B cell (primary cell): ENCODE measurements around the gene TBC1D2B. TPM values are rescaled to one million over a fixed set of nuclear protein-coding genes. Genes with fewer than 3 reads are reported as not detected.

Experiments used
- ATAC-seq: fragments of 200-7000 bp; cut with Tn5 transposase; one replicate; pipeline ENCODE4 v1.10.0; 2021; ENCODE audit warnings: low read depth, mild to moderate bottlenecking, moderate number of reproducible peaks, moderate library complexity
- CTCF ChIA-PET: fragments of 350-600 bp; sonication (Branson Sonifier 250); formaldehyde crosslinking; loops from one replicate; lab custom pipeline; 2021; ENCODE audit warnings: antibody characterized with exemption, inconsistent platforms; lab: Charles Lee
- POLR2A ChIA-PET: fragments of 350-600 bp; sonication (Branson Sonifier 250); formaldehyde crosslinking; loops from one replicate; lab custom pipeline; 2021; ENCODE audit warnings: antibody characterized with exemption; lab: Charles Lee
- DNase-seq: peaks from one replicate; pipeline ENCODE4 v3.0.0; 2013
- H2AFZ ChIP-seq: 2 replicates; pipeline ENCODE4 v1.6.1; 2012; ENCODE audit warnings: mild to moderate bottlenecking, low read depth, low read length; ENCODE audit not compliant: insufficient read depth, poor library complexity, severe bottlenecking
- H3K27ac ChIP-seq, 2 donors: 1 replicate in 1 of 2; 2 replicates in 1 of 2; pipeline ENCODE4 v1.5.1; 2012 to 2013; ENCODE audit warnings: low read length in 2 of 2, mild to moderate bottlenecking in 2 of 2, moderate library complexity in 1 of 2
- H3K27me3 ChIP-seq, 4 experiments: fragments of 200-600 bp in 1 of 4; sonication (generic) in 1 of 4; replicated peaks in 1 of 4; 1 replicate in 2 of 4; 2 replicates in 2 of 4; pipeline versions ENCODE4 v1.6.1 to v1.7.0; 2013 to 2016; ENCODE audit warnings: low read length in 3 of 4, mild to moderate bottlenecking in 2 of 4, mixed read lengths in 1 of 4, moderate library complexity in 1 of 4; ENCODE audit not compliant: insufficient read depth in 4 of 4, control insufficient read depth in 3 of 4; ENCODE audit errors: control extremely low read depth in 1 of 4
- H3K36me3 ChIP-seq, 2 experiments: replicated peaks in 1 of 2; 1 replicate in 1 of 2; 2 replicates in 1 of 2; pipeline versions ENCODE4 v1.6.1 to v1.7.1; 2013; ENCODE audit warnings: low read length in 1 of 2; ENCODE audit not compliant: insufficient read depth in 2 of 2, control insufficient read depth in 1 of 2; ENCODE audit errors: control extremely low read depth in 1 of 2, extremely low read depth in 1 of 2
- H3K4me1 ChIP-seq, 2 donors: fragments of 200-600 bp in 1 of 2; sonication (generic) in 1 of 2; 1 replicate in 1 of 2; 2 replicates in 1 of 2; pipeline versions ENCODE4 v1.5.1 to v1.6.1; 2013 to 2017; ENCODE audit warnings: low read length in 2 of 2; ENCODE audit not compliant: control insufficient read depth in 2 of 2, insufficient read depth in 2 of 2
- H3K4me2 ChIP-seq: replicated peaks from 2 replicates; pipeline ENCODE3; 2012; ENCODE audit warnings: mild to moderate bottlenecking, low read depth, low read length; ENCODE audit not compliant: poor library complexity, severe bottlenecking
- H3K4me3 ChIP-seq, 5 experiments: fragments of 200-600 bp in 1 of 5; sonication (generic) in 1 of 5; 1 replicate in 3 of 5; 2 replicates in 2 of 5; pipeline versions ENCODE4 v1.5.1 to v1.7.0; 2011 to 2016; ENCODE audit warnings: low read length in 4 of 5, mild to moderate bottlenecking in 4 of 5, low read depth in 2 of 5, control low read depth in 1 of 5, moderate library complexity in 1 of 5; ENCODE audit not compliant: insufficient read depth in 1 of 5; ENCODE audit errors: control extremely low read depth in 1 of 5, extremely low read depth in 1 of 5
- H3K79me2 ChIP-seq: fragments of 200-600 bp; sonication (generic); one replicate; pipeline ENCODE4 v1.6.0; 2016; ENCODE audit warnings: low read length; ENCODE audit not compliant: control insufficient read depth, insufficient read depth
- H3K9ac ChIP-seq: fragments of 200-600 bp; sonication (generic); 2 replicates; pipeline ENCODE4 v1.6.1; 2017; ENCODE audit warnings: mild to moderate bottlenecking, low read length, moderate library complexity
- H3K9me3 ChIP-seq, 3 donors: one replicate each; pipeline versions ENCODE4 v1.6.1 to v1.7.1; 2013; ENCODE audit warnings: low read length in 2 of 3; ENCODE audit not compliant: control insufficient read depth in 2 of 3, insufficient read depth in 1 of 3; ENCODE audit errors: control extremely low read depth in 1 of 3
- H4K20me1 ChIP-seq: 2 replicates; pipeline ENCODE4 v1.6.0; 2012; ENCODE audit warnings: mild to moderate bottlenecking, low read length; ENCODE audit not compliant: insufficient read depth, control insufficient read depth, poor library complexity, severe bottlenecking
- H3K27ac Mint-ChIP-seq: one replicate; pipeline ENCODE4 v1.8.0; 2021; ENCODE audit warnings: mixed read lengths
- H3K27me3 Mint-ChIP-seq: one replicate; pipeline ENCODE4 v1.8.0; 2021; ENCODE audit warnings: mixed read lengths
- H3K4me1 Mint-ChIP-seq: one replicate; pipeline ENCODE4 v1.8.0; 2021; ENCODE audit warnings: mixed read lengths
- H3K4me3 Mint-ChIP-seq: one replicate; pipeline ENCODE4 v1.8.0; 2021; ENCODE audit warnings: mixed read lengths
- H3K9me3 Mint-ChIP-seq: one replicate; pipeline ENCODE4 v1.8.0; 2022; ENCODE audit warnings: mixed read lengths; ENCODE audit not compliant: insufficient read depth
- EZH2 ChIP-seq: IDR thresholded peaks from 2 replicates; pipeline ENCODE4 v1.6.1; 2012; ENCODE audit warnings: borderline replicate concordance, low read depth, mild to moderate bottlenecking, moderate library complexity, low read length; ENCODE audit not compliant: insufficient read depth, poor library complexity, severe bottlenecking
- WGBS: methylation state at CpG from one replicate; pipeline ENCODE4 v1.1.5; 2013; ENCODE audit warnings: missing lambda C conversion rate; ENCODE audit not compliant: insufficient coverage; 5-methylcytosine and 5-hydroxymethylcytosine counted together
- intact Hi-C: fragments of 100-400 bp; cut with micrococcal nuclease; formaldehyde crosslinking; loops from one replicate; pipeline ENCODE4 v1.10.0; 2022
- polyA plus RNA-seq: library from polyadenylated mRNA; depleted of rRNA; stranded (reverse); fragments of >200 nt; gene quantifications from 2 replicates; pipeline ENCODE4 v1.2.3, GENCODE V29; 2012
- total RNA-seq, 2 donors: library from RNA; stranded (reverse); fragments of 120-200 nt in 1 of 2; gene quantifications; 1 replicate in 1 of 2; 2 replicates in 1 of 2; pipeline versions ENCODE4 v1.2.3 to v1.2.4, GENCODE V29; 2013 to 2022
- TF ChIP-seq, protein P1 (sequence below): fragments of 200-600 bp; IDR thresholded peaks from one replicate; pipeline ENCODE4 v1.8.0; 2022; ENCODE audit warnings: antibody characterized with exemption, mild to moderate bottlenecking

TBC1D2B gene
- total and polyA plus RNA-seq, 2 donors (not counting 1 experiment from before 2014, with no cell fraction given), result 8.5 to 26.1 TPM

DNA sequence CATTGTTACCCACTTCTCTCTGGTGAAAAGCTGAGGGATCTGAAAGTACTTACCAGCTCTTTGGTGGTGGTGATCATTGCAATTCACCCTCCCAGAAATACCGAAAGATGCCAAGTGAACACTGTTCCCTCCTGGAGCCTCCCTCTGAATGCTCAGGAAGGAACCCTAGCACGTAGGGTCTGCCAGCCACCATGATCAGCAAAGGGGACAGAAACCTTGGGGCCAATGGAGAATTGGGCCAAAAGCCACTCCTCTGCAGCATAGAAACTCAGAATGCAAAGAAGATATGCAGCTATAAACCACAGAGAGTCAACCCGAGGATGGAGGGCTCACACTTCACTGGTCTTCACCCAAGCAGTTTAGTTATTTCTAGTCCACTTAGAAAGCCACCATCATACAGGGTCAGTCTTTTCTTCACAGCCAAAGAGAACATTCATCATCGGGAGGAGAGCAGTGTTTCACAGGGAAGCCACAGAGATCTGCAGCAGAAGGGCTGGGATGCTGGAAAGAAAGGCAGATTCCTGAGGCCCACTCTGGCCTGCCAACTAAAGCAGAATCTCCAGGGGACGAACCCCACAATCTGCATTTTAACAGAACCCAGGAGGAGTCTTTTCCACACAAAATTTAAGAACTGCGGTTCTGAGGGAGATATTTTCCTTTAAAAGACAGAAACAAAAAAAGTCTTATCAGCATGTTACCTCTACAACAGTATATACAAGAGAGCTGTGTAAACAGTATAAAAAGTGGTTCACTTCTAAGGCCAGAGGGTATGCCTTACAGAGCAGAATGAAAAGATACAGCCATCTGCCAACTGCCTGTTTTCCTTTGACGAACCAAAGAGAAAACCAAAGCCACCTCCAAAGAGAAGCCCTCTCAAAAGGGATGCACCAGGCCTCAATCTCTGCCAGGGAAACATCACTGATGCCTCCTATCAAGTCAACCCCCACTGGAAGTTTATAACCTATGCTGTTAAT is 11.3 kb downstream of the TBC1D2B start:
- H3K4me2 ChIP-seq, result peak overlapping the region; percentile 46
- peaks cover 11% of the 10 kb centered on the region for H3K4me1 Mint-ChIP-seq

More for the DNA sequence above, 11.3 kb downstream of the TBC1D2B start:
- Histone ChIP-seq H3K27me3 (peaks cover 0 to 8% (median 0%) of the 10 kb centered on the region in 4 experiments), H3K79me2 (peaks cover 71% of the 10 kb centered on the region), H3K4me1 (peaks cover 63 to 64% of the 10 kb centered on the region in 2 donors), H3K36me3 (no peaks in the 10 kb centered on the region), H4K20me1 (peaks cover 8% of the 10 kb centered on the region), H3K27ac (no peak overlapping the region), H3K9ac (no peak overlapping the region), H3K4me3 (no peak overlapping the region), H3K9me3 (no peaks in the 10 kb centered on the region), H2AFZ (no peak overlapping the region)
- intact Hi-C loops, result loop anchor here (5.0 kb wide), 1 partner anchor 34 kb away; no protein-coding TSS in a partner anchor
- DNase-seq (no peak), ATAC-seq (no peak)
- Mint-ChIP-seq H3K27ac (no peak overlapping the region), H3K27me3 (no peaks in the 10 kb centered on the region), H3K9me3 (no peaks in the 10 kb centered on the region), H3K4me3 (peak overlapping the region; percentile 38)
- CTCF ChIA-PET, result interaction anchor here (1.0 to 4.5 kb wide), 5 partner anchors 8 to 66 kb away, joined by 3 to 19 read pairs (median 6); no protein-coding TSS in a partner anchor
- TF ChIP-seq, protein P1, sequence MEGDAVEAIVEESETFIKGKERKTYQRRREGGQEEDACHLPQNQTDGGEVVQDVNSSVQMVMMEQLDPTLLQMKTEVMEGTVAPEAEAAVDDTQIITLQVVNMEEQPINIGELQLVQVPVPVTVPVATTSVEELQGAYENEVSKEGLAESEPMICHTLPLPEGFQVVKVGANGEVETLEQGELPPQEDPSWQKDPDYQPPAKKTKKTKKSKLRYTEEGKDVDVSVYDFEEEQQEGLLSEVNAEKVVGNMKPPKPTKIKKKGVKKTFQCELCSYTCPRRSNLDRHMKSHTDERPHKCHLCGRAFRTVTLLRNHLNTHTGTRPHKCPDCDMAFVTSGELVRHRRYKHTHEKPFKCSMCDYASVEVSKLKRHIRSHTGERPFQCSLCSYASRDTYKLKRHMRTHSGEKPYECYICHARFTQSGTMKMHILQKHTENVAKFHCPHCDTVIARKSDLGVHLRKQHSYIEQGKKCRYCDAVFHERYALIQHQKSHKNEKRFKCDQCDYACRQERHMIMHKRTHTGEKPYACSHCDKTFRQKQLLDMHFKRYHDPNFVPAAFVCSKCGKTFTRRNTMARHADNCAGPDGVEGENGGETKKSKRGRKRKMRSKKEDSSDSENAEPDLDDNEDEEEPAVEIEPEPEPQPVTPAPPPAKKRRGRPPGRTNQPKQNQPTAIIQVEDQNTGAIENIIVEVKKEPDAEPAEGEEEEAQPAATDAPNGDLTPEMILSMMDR, result no peak
- no peak for TF ChIP-seq EZH2
- POLR2A ChIA-PET, result no interaction called here
- 21% methylated on average over 4 of the region's 7 CpGs for WGBS
